B cell (primary cell): ENCODE measurements around the gene FTO. TPM values are rescaled to one million over a fixed set of nuclear protein-coding genes. Genes with fewer than 3 reads are reported as not detected.

Source experiments
- ATAC-seq: fragments of 200-7000 bp; cut with Tn5 transposase; one replicate; pipeline ENCODE4 v1.10.0; 2021; ENCODE audit warnings: low read depth, mild to moderate bottlenecking, moderate number of reproducible peaks, moderate library complexity
- CTCF ChIA-PET: fragments of 350-600 bp; sonication (Branson Sonifier 250); formaldehyde crosslinking; loops from one replicate; lab custom pipeline; 2021; ENCODE audit warnings: antibody characterized with exemption, inconsistent platforms; lab: Charles Lee
- POLR2A ChIA-PET: fragments of 350-600 bp; sonication (Branson Sonifier 250); formaldehyde crosslinking; loops from one replicate; lab custom pipeline; 2021; ENCODE audit warnings: antibody characterized with exemption; lab: Charles Lee
- DNase-seq: peaks from one replicate; pipeline ENCODE4 v3.0.0; 2013
- H2AFZ ChIP-seq: 2 replicates; pipeline ENCODE4 v1.6.1; 2012; ENCODE audit warnings: mild to moderate bottlenecking, low read depth, low read length; ENCODE audit not compliant: insufficient read depth, poor library complexity, severe bottlenecking
- H3K27ac ChIP-seq, 2 donors: 1 replicate in 1 of 2; 2 replicates in 1 of 2; pipeline ENCODE4 v1.5.1; 2012 to 2013; ENCODE audit warnings: low read length in 2 of 2, mild to moderate bottlenecking in 2 of 2, moderate library complexity in 1 of 2
- H3K27me3 ChIP-seq, 4 experiments: fragments of 200-600 bp in 1 of 4; sonication (generic) in 1 of 4; replicated peaks in 1 of 4; 1 replicate in 2 of 4; 2 replicates in 2 of 4; pipeline versions ENCODE4 v1.6.1 to v1.7.0; 2013 to 2016; ENCODE audit warnings: low read length in 3 of 4, mild to moderate bottlenecking in 2 of 4, mixed read lengths in 1 of 4, moderate library complexity in 1 of 4; ENCODE audit not compliant: insufficient read depth in 4 of 4, control insufficient read depth in 3 of 4; ENCODE audit errors: control extremely low read depth in 1 of 4
- H3K36me3 ChIP-seq, 2 experiments: replicated peaks in 1 of 2; 1 replicate in 1 of 2; 2 replicates in 1 of 2; pipeline versions ENCODE4 v1.6.1 to v1.7.1; 2013; ENCODE audit warnings: low read length in 1 of 2; ENCODE audit not compliant: insufficient read depth in 2 of 2, control insufficient read depth in 1 of 2; ENCODE audit errors: control extremely low read depth in 1 of 2, extremely low read depth in 1 of 2
- H3K4me1 ChIP-seq, 2 donors: fragments of 200-600 bp in 1 of 2; sonication (generic) in 1 of 2; 1 replicate in 1 of 2; 2 replicates in 1 of 2; pipeline versions ENCODE4 v1.5.1 to v1.6.1; 2013 to 2017; ENCODE audit warnings: low read length in 2 of 2; ENCODE audit not compliant: control insufficient read depth in 2 of 2, insufficient read depth in 2 of 2
- H3K4me2 ChIP-seq: replicated peaks from 2 replicates; pipeline ENCODE3; 2012; ENCODE audit warnings: mild to moderate bottlenecking, low read depth, low read length; ENCODE audit not compliant: poor library complexity, severe bottlenecking
- H3K4me3 ChIP-seq, 5 experiments: fragments of 200-600 bp in 1 of 5; sonication (generic) in 1 of 5; 1 replicate in 3 of 5; 2 replicates in 2 of 5; pipeline versions ENCODE4 v1.5.1 to v1.7.0; 2011 to 2016; ENCODE audit warnings: low read length in 4 of 5, mild to moderate bottlenecking in 4 of 5, low read depth in 2 of 5, control low read depth in 1 of 5, moderate library complexity in 1 of 5; ENCODE audit not compliant: insufficient read depth in 1 of 5; ENCODE audit errors: control extremely low read depth in 1 of 5, extremely low read depth in 1 of 5
- H3K79me2 ChIP-seq: fragments of 200-600 bp; sonication (generic); one replicate; pipeline ENCODE4 v1.6.0; 2016; ENCODE audit warnings: low read length; ENCODE audit not compliant: control insufficient read depth, insufficient read depth
- H3K9ac ChIP-seq: fragments of 200-600 bp; sonication (generic); 2 replicates; pipeline ENCODE4 v1.6.1; 2017; ENCODE audit warnings: mild to moderate bottlenecking, low read length, moderate library complexity
- H3K9me3 ChIP-seq, 3 donors: one replicate each; pipeline versions ENCODE4 v1.6.1 to v1.7.1; 2013; ENCODE audit warnings: low read length in 2 of 3; ENCODE audit not compliant: control insufficient read depth in 2 of 3, insufficient read depth in 1 of 3; ENCODE audit errors: control extremely low read depth in 1 of 3
- H4K20me1 ChIP-seq: 2 replicates; pipeline ENCODE4 v1.6.0; 2012; ENCODE audit warnings: mild to moderate bottlenecking, low read length; ENCODE audit not compliant: insufficient read depth, control insufficient read depth, poor library complexity, severe bottlenecking
- H3K27ac Mint-ChIP-seq: one replicate; pipeline ENCODE4 v1.8.0; 2021; ENCODE audit warnings: mixed read lengths
- H3K27me3 Mint-ChIP-seq: one replicate; pipeline ENCODE4 v1.8.0; 2021; ENCODE audit warnings: mixed read lengths
- H3K4me1 Mint-ChIP-seq: one replicate; pipeline ENCODE4 v1.8.0; 2021; ENCODE audit warnings: mixed read lengths
- H3K4me3 Mint-ChIP-seq: one replicate; pipeline ENCODE4 v1.8.0; 2021; ENCODE audit warnings: mixed read lengths
- H3K9me3 Mint-ChIP-seq: one replicate; pipeline ENCODE4 v1.8.0; 2022; ENCODE audit warnings: mixed read lengths; ENCODE audit not compliant: insufficient read depth
- CTCF ChIP-seq: fragments of 200-600 bp; IDR thresholded peaks from one replicate; pipeline ENCODE4 v1.8.0; 2022; ENCODE audit warnings: antibody characterized with exemption, mild to moderate bottlenecking
- EZH2 ChIP-seq: IDR thresholded peaks from 2 replicates; pipeline ENCODE4 v1.6.1; 2012; ENCODE audit warnings: borderline replicate concordance, low read depth, mild to moderate bottlenecking, moderate library complexity, low read length; ENCODE audit not compliant: insufficient read depth, poor library complexity, severe bottlenecking
- WGBS: methylation state at CpG from one replicate; pipeline ENCODE4 v1.1.5; 2013; ENCODE audit warnings: missing lambda C conversion rate; ENCODE audit not compliant: insufficient coverage; 5-methylcytosine and 5-hydroxymethylcytosine counted together
- intact Hi-C: fragments of 100-400 bp; cut with micrococcal nuclease; formaldehyde crosslinking; loops from one replicate; pipeline ENCODE4 v1.10.0; 2022
- polyA plus RNA-seq: library from polyadenylated mRNA; depleted of rRNA; stranded (reverse); fragments of >200 nt; gene quantifications from 2 replicates; pipeline ENCODE4 v1.2.3, GENCODE V29; 2012
- total RNA-seq, 2 donors: library from RNA; stranded (reverse); fragments of 120-200 nt in 1 of 2; gene quantifications; 1 replicate in 1 of 2; 2 replicates in 1 of 2; pipeline versions ENCODE4 v1.2.3 to v1.2.4, GENCODE V29; 2013 to 2022

The FTO gene
- total and polyA plus RNA-seq, 2 donors (not counting 1 experiment from before 2014, with no cell fraction given) = 26.5 to 68.5 TPM

GRCh38 chr16:53899431-53899830 lies 195.5 kb downstream of the FTO start:
- H3K27ac Mint-ChIP-seq = no peak overlapping the region
- Histone ChIP-seq H3K79me2 (no peaks in the 10 kb centered on the region), H4K20me1 (no peaks in the 10 kb centered on the region), H3K9ac (no peak overlapping the region), H3K4me1 (no peaks in the 10 kb centered on the region), H2AFZ (no peak overlapping the region), H3K9me3 (no peaks in the 10 kb centered on the region), H3K36me3 (peaks cover 0 to 5% of the 10 kb centered on the region in 2 experiments), H3K4me3 (no peak overlapping the region), H3K27me3 (no peaks in the 10 kb centered on the region), H3K27ac (no peak overlapping the region), H3K4me2 (no peak overlapping the region)
- ChIA-PET POLR2A (no interaction called here), CTCF (no interaction called here)
- no peaks in the 10 kb centered on the region for H3K9me3 Mint-ChIP-seq
- H3K4me3 Mint-ChIP-seq = no peak overlapping the region
- ATAC-seq (no peak), DNase-seq (no peak)
- H3K27me3 Mint-ChIP-seq = no peaks in the 10 kb centered on the region
- TF ChIP-seq CTCF (no peak), EZH2 (no peak)
- WGBS = no CpG with 5 or more reads among the region's 1 CpG
- no peaks in the 10 kb centered on the region for H3K4me1 Mint-ChIP-seq
- intact Hi-C loops = no loop called here

GRCh38 chr16:53900667-53901066 lies 196.7 kb downstream of the FTO start:
- no peak overlapping the region for H3K4me3 ChIP-seq
- Mint-ChIP-seq H3K9me3 (no peaks in the 10 kb centered on the region), H3K27me3 (no peaks in the 10 kb centered on the region), H3K4me3 (no peak overlapping the region), H3K4me1 (no peaks in the 10 kb centered on the region), H3K27ac (no peak overlapping the region)
- DNase-seq (no peak), ATAC-seq (no peak)
- H3K4me1 ChIP-seq = no peaks in the 10 kb centered on the region
- no peak overlapping the region for H3K4me2 ChIP-seq
- no peak overlapping the region for H2AFZ ChIP-seq
- no peaks in the 10 kb centered on the region for H3K79me2 ChIP-seq
- H3K36me3 ChIP-seq = peaks cover 0 to 6% of the 10 kb centered on the region in 2 experiments
- CTCF ChIA-PET = no interaction called here
- no peaks in the 10 kb centered on the region for H3K9me3 ChIP-seq
- no peaks in the 10 kb centered on the region for H4K20me1 ChIP-seq
- no peak overlapping the region for H3K27ac ChIP-seq
- H3K27me3 ChIP-seq = no peaks in the 10 kb centered on the region
- TF ChIP-seq CTCF (no peak), EZH2 (no peak)
- WGBS = 100% methylated on average over 4 of the region's 4 CpGs
- no peak overlapping the region for H3K9ac ChIP-seq
- POLR2A ChIA-PET = no interaction called here
- intact Hi-C loops = no loop called here
